Epithelial cell of esophagus (primary cell): ENCODE measurements around the gene KRT84.

Experiments
- DNase-seq: peaks from one replicate; pipeline ENCODE4 v3.0.0; 2010; ENCODE audit warnings: low read depth
- H3K4me3 ChIP-seq: 2 replicates; pipeline ENCODE4 v1.5.1; 2011; ENCODE audit warnings: mild to moderate bottlenecking, low read length, control low read depth
- TF ChIP-seq, protein P1 (sequence below): IDR thresholded peaks from 2 replicates; pipeline ENCODE4 v1.5.1; 2011; ENCODE audit warnings: low read depth, mild to moderate bottlenecking, low read length, control low read depth, inconsistent platforms; ENCODE audit not compliant: insufficient read depth; ENCODE audit errors: missing control alignments

Gene KRT84

DNA sequence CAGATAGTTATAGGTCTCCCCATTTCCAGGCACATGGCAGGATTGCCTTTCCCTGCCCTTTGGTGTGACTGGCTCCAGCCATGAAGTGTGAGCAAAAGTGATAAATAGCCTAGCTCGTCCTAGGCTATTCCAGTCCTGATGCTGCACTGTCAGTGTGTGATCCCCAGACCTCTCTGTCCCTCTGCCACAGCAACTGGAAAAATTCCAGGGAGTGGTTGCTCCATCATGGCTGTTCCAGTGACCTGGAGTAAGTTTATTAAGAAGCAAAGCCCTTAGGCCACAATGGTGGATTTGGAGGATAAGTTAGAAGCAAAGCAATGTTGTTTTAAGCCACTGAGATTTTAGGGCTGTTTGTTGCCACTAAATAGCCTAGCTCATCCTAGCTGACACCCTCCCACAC is 54.4 kb downstream of the KRT84 start:
- DNase-seq, result no peak
- TF ChIP-seq, protein P1, sequence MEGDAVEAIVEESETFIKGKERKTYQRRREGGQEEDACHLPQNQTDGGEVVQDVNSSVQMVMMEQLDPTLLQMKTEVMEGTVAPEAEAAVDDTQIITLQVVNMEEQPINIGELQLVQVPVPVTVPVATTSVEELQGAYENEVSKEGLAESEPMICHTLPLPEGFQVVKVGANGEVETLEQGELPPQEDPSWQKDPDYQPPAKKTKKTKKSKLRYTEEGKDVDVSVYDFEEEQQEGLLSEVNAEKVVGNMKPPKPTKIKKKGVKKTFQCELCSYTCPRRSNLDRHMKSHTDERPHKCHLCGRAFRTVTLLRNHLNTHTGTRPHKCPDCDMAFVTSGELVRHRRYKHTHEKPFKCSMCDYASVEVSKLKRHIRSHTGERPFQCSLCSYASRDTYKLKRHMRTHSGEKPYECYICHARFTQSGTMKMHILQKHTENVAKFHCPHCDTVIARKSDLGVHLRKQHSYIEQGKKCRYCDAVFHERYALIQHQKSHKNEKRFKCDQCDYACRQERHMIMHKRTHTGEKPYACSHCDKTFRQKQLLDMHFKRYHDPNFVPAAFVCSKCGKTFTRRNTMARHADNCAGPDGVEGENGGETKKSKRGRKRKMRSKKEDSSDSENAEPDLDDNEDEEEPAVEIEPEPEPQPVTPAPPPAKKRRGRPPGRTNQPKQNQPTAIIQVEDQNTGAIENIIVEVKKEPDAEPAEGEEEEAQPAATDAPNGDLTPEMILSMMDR, result no peak
- no peak overlapping the region for H3K4me3 ChIP-seq

DNA sequence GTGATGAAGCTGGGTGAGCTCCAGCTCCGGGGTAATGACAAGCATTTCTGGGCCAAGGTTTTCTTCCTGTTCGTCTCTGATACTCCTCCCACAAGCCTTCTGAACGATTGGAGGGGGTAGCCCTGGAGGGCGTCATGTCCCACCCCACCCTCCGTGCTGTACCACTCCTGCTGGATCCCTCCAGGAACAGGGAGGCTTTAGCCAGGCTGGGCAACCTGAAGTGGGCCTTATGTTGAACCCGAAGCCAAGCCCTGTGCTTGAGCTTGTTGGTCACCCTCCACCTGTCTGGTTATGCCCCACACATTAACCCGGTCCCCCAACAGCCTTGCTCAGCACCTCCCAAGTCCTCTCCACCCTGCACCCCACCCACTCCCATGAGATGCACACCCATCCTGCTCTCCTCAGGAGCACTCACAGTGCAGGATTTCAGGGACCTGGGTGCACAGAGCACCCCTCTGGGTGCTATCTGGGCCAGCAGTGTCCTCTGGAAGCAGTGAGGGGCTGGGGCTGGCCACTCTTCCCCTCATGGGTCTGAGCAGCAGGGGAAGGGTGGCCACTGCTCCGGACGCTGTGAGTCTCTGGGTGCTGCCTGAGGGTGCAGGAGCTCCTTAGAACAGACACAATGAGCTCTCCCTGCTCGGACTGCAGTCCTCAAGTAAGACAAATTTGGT is 57.5 kb downstream of the KRT84 start:
- TF ChIP-seq, protein P1, result no peak
- no peak for DNase-seq
- no peak overlapping the region for H3K4me3 ChIP-seq
